T-cell (primary cell): Measurements from ENCODE around the gene PTPRJ. TPM values are rescaled to one million over a fixed set of nuclear protein-coding genes. Genes with fewer than 3 reads are reported as not detected.

Experiments used
- ATAC-seq, 4 experiments: fragments of 200-7000 bp in 3 of 4; fragments of 150-1000 bp in 1 of 4; cut with Tn5 transposase; replicated peaks in 1 of 4; 1 replicate in 3 of 4; 2 replicates in 1 of 4; pipeline ENCODE4 v1.10.0; 2021; ENCODE audit warnings: moderate library complexity in 3 of 4, mild to moderate bottlenecking in 2 of 4, moderate number of reproducible peaks in 1 of 4
- CTCF ChIA-PET, 2 donors: fragments of 300-600 bp; sonication (Branson Sonifier 250); formaldehyde crosslinking; loops; one replicate each; lab custom pipeline; 2022; ENCODE audit warnings: antibody characterized with exemption in 2 of 2; lab: Charles Lee
- POLR2A ChIA-PET, 2 donors: fragments of 300-600 bp; sonication (Branson Sonifier 250); formaldehyde crosslinking; loops; one replicate each; lab custom pipeline; 2022; ENCODE audit warnings: antibody characterized with exemption in 2 of 2; lab: Charles Lee
- DNase-seq, 35 experiments: peaks; one replicate each; pipeline versions ENCODE4 v3.0.0 to v3.0.0-alpha.2; 2013 to 2023
- H3K27ac ChIP-seq: one replicate; pipeline ENCODE4 v1.5.1; 2013; ENCODE audit warnings: low read length
- H3K27me3 ChIP-seq, 2 experiments: replicated peaks in 1 of 2; 1 replicate in 1 of 2; 2 replicates in 1 of 2; pipeline versions ENCODE4 v1.6.1 to v1.7.0; 2013; ENCODE audit warnings: low read length in 1 of 2, mixed read lengths in 1 of 2; ENCODE audit not compliant: control insufficient read depth in 2 of 2, insufficient read depth in 2 of 2; ENCODE audit errors: extremely low read depth in 1 of 2
- H3K36me3 ChIP-seq, 2 donors: 1 replicate in 1 of 2; 2 replicates in 1 of 2; pipeline versions ENCODE4 v1.6.1 to v1.7.0; 2013; ENCODE audit warnings: low read length in 1 of 2; ENCODE audit not compliant: control insufficient read depth in 2 of 2, insufficient read depth in 1 of 2; ENCODE audit errors: extremely low read depth in 1 of 2
- H3K4me1 ChIP-seq, 2 experiments: 1 replicate in 1 of 2; 2 replicates in 1 of 2; pipeline versions ENCODE4 v1.6.1 to v1.7.0; 2013; ENCODE audit warnings: low read length in 2 of 2, mixed read lengths in 1 of 2; ENCODE audit not compliant: insufficient read depth in 2 of 2, control insufficient read depth in 1 of 2; ENCODE audit errors: extremely low read depth in 1 of 2
- H3K4me3 ChIP-seq, 2 donors: 1 replicate in 1 of 2; 2 replicates in 1 of 2; pipeline versions ENCODE4 v1.5.1 to v1.7.0; 2013; ENCODE audit warnings: mild to moderate bottlenecking in 2 of 2, low read length in 1 of 2, moderate library complexity in 1 of 2; ENCODE audit not compliant: control insufficient read depth in 1 of 2; ENCODE audit errors: extremely low read depth in 1 of 2
- H3K9me3 ChIP-seq: 2 replicates; pipeline ENCODE4 v1.7.0; 2013
- H3K27ac Mint-ChIP-seq, 2 donors: one replicate each; pipeline ENCODE4 v1.8.0; 2020 to 2021; ENCODE audit warnings: mild to moderate bottlenecking in 2 of 2, mixed read lengths in 2 of 2
- H3K27me3 Mint-ChIP-seq, 2 donors: one replicate each; pipeline ENCODE4 v1.8.0; 2021 to 2022; ENCODE audit warnings: mixed read lengths in 2 of 2
- H3K36me3 Mint-ChIP-seq: one replicate; pipeline ENCODE4 v1.8.0; 2021; ENCODE audit warnings: mixed read lengths
- H3K4me1 Mint-ChIP-seq, 3 donors: one replicate each; pipeline ENCODE4 v1.8.0; 2020 to 2022; ENCODE audit warnings: mixed read lengths in 3 of 3, mild to moderate bottlenecking in 1 of 3
- H3K4me3 Mint-ChIP-seq, 3 donors: one replicate each; pipeline ENCODE4 v1.8.0; 2020 to 2022; ENCODE audit warnings: mild to moderate bottlenecking in 3 of 3, mixed read lengths in 3 of 3, moderate library complexity in 3 of 3
- H3K9me3 Mint-ChIP-seq, 3 donors: one replicate each; pipeline ENCODE4 v1.8.0; 2020 to 2022; ENCODE audit warnings: mixed read lengths in 3 of 3
- WGBS: methylation state at CpG from one replicate; pipeline ENCODE4 v1.1.5; 2013; ENCODE audit warnings: missing lambda C conversion rate; ENCODE audit not compliant: insufficient coverage; 5-methylcytosine and 5-hydroxymethylcytosine counted together
- total RNA-seq, 35 experiments: library from RNA in 6 of 35; stranded (reverse) in 6 of 35; fragments of 120-200 nt in 1 of 35; gene quantifications; one replicate each; pipeline versions ENCODE4 v1.2.1 to v1.2.4 and lab custom pipeline; 2013 to 2026

The PTPRJ gene
- total RNA-seq, 5 donors from 2014 or later (not counting 1 experiment from before 2014, with no cell fraction given), result 44.8 to 71.0 (median 57.9) TPM

DNA sequence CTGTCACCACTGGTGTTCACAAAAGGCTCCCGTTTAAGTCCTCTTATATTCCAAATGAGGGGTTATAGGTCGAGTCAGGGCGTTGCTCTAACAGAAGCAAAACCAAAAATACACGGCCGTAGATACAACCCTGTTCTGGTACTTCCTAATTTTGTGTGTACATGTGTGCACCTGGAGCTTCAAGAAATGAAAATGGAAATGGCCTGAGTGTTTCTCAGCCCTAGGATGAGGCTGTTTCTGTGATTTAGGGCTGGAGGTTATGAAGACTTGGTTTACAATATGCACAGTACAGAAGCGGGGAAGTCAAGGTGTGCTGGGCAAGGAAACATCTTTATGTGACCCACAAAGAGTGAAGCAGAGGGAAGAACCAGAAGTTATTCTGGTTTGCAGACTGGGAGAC lies 125.8 kb downstream of the PTPRJ start:
- Mint-ChIP-seq H3K4me3 (peak overlapping the region in 2 of 3 donors; percentile 7 to 43), H3K9me3 (no peaks in the 10 kb centered on the region), H3K36me3 (no peaks in the 10 kb centered on the region), H3K27ac (peak overlapping the region; percentile 66 to 74), H3K27me3 (no peaks in the 10 kb centered on the region), H3K4me1 (peaks cover 66 to 80% (median 72%) of the 10 kb centered on the region in 3 donors)
- Histone ChIP-seq H3K4me3 (no peak overlapping the region), H3K27me3 (no peaks in the 10 kb centered on the region), H3K27ac (no peak overlapping the region), H3K4me1 (peaks cover 16 to 50% of the 10 kb centered on the region in 2 experiments), H3K9me3 (no peaks in the 10 kb centered on the region), H3K36me3 (no peaks in the 10 kb centered on the region)
- ATAC-seq (no peak), DNase-seq (no peak)
- CTCF ChIA-PET, result interaction anchor here (0.6 to 10.0 kb wide), 5 partner anchors 10 to 173 kb away, joined by 4 to 146 read pairs (median 19); no protein-coding TSS in a partner anchor
- 83% methylated on average over 4 of the region's 6 CpGs for WGBS
- POLR2A ChIA-PET, result no interaction called here

DNA sequence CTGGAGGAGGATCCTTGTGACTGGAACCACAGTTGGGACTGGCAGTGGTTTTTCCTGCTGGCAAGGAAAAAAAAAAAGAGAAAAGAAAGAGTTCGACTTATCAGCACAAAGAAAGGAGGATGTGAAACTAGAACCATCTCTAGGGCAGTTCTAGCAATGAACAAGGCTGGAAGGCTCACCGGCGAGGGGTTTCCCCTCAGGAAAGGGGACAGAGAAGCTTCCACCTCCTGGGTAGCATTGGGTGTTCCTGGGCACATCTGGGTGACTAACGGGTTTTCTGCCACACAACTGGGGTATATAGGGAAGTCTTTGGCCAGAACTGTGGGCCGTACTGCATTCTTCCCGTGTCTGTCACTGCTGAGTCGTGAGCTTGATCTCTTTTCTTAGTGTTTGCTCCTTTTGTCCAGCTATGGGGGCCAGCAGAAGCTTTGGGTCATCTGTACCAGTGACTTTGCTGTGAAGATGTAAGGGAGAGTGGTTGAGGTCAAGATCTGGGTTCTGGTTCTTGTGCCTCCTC lies 126.9 kb downstream of the PTPRJ start:
- Mint-ChIP-seq H3K27me3 (no peaks in the 10 kb centered on the region), H3K4me3 (peak overlapping the region; percentile 32 to 52 (median 43)), H3K27ac (peak overlapping the region; percentile 81 to 88), H3K36me3 (peaks cover 3% of the 10 kb centered on the region), H3K9me3 (no peaks in the 10 kb centered on the region), H3K4me1 (peaks cover 56 to 74% (median 65%) of the 10 kb centered on the region in 3 donors)
- H3K27me3 ChIP-seq, result no peaks in the 10 kb centered on the region
- no peaks in the 10 kb centered on the region for H3K9me3 ChIP-seq
- peak overlapping the region; percentile 48 for H3K27ac ChIP-seq
- WGBS, result 44% methylated on average over 2 of the region's 7 CpGs
- DNase-seq (peak in 5 of 35 experiments; percentile 7 to 41 (median 13)), ATAC-seq (peak in 2 of 4 experiments; percentile 4 to 33)
- H3K36me3 ChIP-seq, result peaks cover 0 to 6% of the 10 kb centered on the region in 2 donors
- CTCF ChIA-PET, result interaction anchor here (0.5 to 10.0 kb wide), 17 partner anchors 10 to 259 kb away, joined by 3 to 146 read pairs (median 4); partner anchors contain the start of gene NUP160 (in 1 of the 2)
- no peak overlapping the region for H3K4me3 ChIP-seq
- POLR2A ChIA-PET, result interaction anchor here (0.6 to 0.7 kb wide), 3 partner anchors 47 to 604 kb away, joined by 3 to 6 read pairs (median 3); no protein-coding TSS in a partner anchor
- H3K4me1 ChIP-seq, result peaks cover 16 to 46% of the 10 kb centered on the region in 2 experiments

- no peaks in the 10 kb centered on the region for H3K27me3 Mint-ChIP-seq
These were observed 128.1 kb downstream of the PTPRJ start for GRCh38 chr11:48108231-48109045.

DNA sequence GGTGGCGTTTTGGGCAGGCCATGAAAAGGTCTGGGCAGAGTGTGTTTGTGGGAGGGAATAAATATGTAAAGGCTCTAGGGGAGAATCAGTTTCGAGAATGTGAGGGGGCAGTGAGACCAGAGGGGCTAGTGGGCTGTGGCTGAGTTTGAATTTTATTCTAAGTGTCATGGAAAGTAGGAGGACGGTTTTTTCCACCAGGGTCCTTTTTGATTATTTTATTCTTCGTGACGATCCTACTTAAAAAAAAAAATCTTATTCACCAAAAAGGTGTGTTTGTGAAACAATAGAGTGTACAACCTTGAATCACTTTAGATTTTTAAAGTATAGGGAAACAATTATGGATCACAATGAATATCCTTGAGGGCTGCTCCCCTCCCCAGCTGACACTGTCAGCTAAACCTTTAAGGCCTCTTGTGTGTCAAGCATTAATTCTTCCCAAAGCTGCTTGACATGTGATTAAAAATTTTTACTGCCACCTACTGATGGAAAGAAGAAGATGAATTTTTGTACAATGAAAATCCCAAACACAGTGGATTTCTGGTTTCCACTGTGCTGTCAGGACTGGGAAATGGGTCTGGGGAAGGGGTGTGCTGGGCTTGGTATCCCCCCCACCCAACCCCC lies 128.8 kb downstream of the PTPRJ start:
- CTCF ChIA-PET, result interaction anchor here (0.5 to 10.0 kb wide), 16 partner anchors 8 to 313 kb away, joined by 3 to 146 read pairs (median 4); partner anchors contain the start of gene NUP160 (in 1 of the 2)

More at GRCh38 chr11:48108231-48109045, 128.1 kb downstream of the PTPRJ start:
- Histone ChIP-seq H3K27ac (peak overlapping the region; percentile 60), H3K9me3 (no peaks in the 10 kb centered on the region), H3K4me1 (peaks cover 16 to 43% of the 10 kb centered on the region in 2 experiments), H3K4me3 (no peak overlapping the region), H3K27me3 (no peaks in the 10 kb centered on the region), H3K36me3 (peaks cover 0 to 12% of the 10 kb centered on the region in 2 donors)
- WGBS, result 74% methylated on average over 3 of the region's 11 CpGs
- ChIA-PET POLR2A (interaction anchor here (0.5 to 0.7 kb wide), 5 partner anchors 49 to 605 kb away, joined by 3 to 4 read pairs (median 3); no protein-coding TSS in a partner anchor), CTCF (interaction anchor here (0.5 to 10.0 kb wide), 29 partner anchors 9 to 347 kb away, joined by 3 to 146 read pairs (median 4); partner anchors contain the start of gene NUP160 (in 1 of the 2))
- ATAC-seq (no peak), DNase-seq (no peak)
- Mint-ChIP-seq H3K4me1 (peaks cover 56 to 66% (median 56%) of the 10 kb centered on the region in 3 donors), H3K36me3 (peaks cover 12% of the 10 kb centered on the region), H3K4me3 (peak overlapping the region in 2 of 3 donors; percentile 22 to 78), H3K9me3 (no peaks in the 10 kb centered on the region), H3K27ac (peak overlapping the region; percentile 81 to 88)

DNA sequence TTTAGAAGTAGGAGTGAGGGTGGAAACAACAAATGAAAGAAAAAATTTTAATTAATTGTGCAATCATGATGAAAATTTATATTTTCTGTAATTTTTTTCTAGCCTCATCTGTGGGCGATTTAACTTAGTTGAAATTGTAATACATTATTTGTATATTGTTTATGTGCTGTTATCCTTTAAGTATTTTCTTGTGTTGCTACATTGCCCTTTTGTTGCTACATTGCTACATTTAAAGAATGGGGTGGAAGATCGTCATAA lies 130.1 kb downstream of the PTPRJ start:
- ChIA-PET POLR2A (interaction anchor here in 1 of 2 donors (1.0 to 1.1 kb wide), 2 partner anchors 176 to 220 kb away, joined by 3 read pairs; no protein-coding TSS in a partner anchor), CTCF (interaction anchor here (0.5 to 10.0 kb wide), 6 partner anchors 25 to 257 kb away, joined by 3 to 146 read pairs (median 8); no protein-coding TSS in a partner anchor)
- Mint-ChIP-seq H3K27ac (no peak overlapping the region), H3K9me3 (peaks cover 5 to 11% (median 10%) of the 10 kb centered on the region in 3 donors), H3K4me3 (peak overlapping the region in 1 of 3 donors; percentile 78), H3K27me3 (no peaks in the 10 kb centered on the region), H3K4me1 (peaks cover 44 to 48% (median 46%) of the 10 kb centered on the region in 3 donors), H3K36me3 (peaks cover 25% of the 10 kb centered on the region)
- Histone ChIP-seq H3K36me3 (peaks cover 0 to 18% of the 10 kb centered on the region in 2 donors), H3K4me3 (no peak overlapping the region), H3K27me3 (no peaks in the 10 kb centered on the region), H3K27ac (no peak overlapping the region), H3K4me1 (peaks cover 16 to 35% of the 10 kb centered on the region in 2 experiments), H3K9me3 (peaks cover 8% of the 10 kb centered on the region)
- no peak for ATAC-seq
- no CpG with 5 or more reads among the region's 2 CpGs for WGBS
- no peak for DNase-seq

More for the DNA sequence above, 128.8 kb downstream of the PTPRJ start:
- DNase-seq (peak in 1 of 35 experiments; percentile 61), ATAC-seq (peak; percentile 37 to 52 (median 50))
- POLR2A ChIA-PET, result no interaction called here
- no peaks in the 10 kb centered on the region for H3K27me3 Mint-ChIP-seq
- H3K4me1 ChIP-seq, result peaks cover 16 to 38% of the 10 kb centered on the region in 2 experiments
- H3K27ac ChIP-seq, result peak overlapping the region; percentile 60
- peak overlapping the region; percentile 81 to 88 for H3K27ac Mint-ChIP-seq
- WGBS, result 67% methylated on average over 2 of the region's 5 CpGs
- H3K4me1 Mint-ChIP-seq, result peaks cover 51 to 58% (median 52%) of the 10 kb centered on the region in 3 donors
- no peaks in the 10 kb centered on the region for H3K9me3 Mint-ChIP-seq
- no peaks in the 10 kb centered on the region for H3K9me3 ChIP-seq
- H3K4me3 ChIP-seq, result peak overlapping the region; percentile 40 to 43
- peaks cover 13% of the 10 kb centered on the region for H3K36me3 Mint-ChIP-seq
- no peaks in the 10 kb centered on the region for H3K27me3 ChIP-seq
- H3K4me3 Mint-ChIP-seq, result peak overlapping the region in 2 of 3 donors; percentile 22 to 78
- H3K36me3 ChIP-seq, result peaks cover 0 to 13% of the 10 kb centered on the region in 2 donors
